GM21737 (cell line): ENCODE measurements around the gene SOX3.

Source experiments
- ATAC-seq: cut with Tn5 transposase; IDR thresholded peaks from one replicate; pipeline ENCODE4 v1.9.1; 2021; ENCODE audit warnings: mild to moderate bottlenecking, moderate library complexity; ENCODE audit not compliant: unreplicated experiment

SOX3 gene

GRCh38 chrX:140504371-140505324 is at the start of gene SOX3:
Gene SOX3, minus strand, starts transcription at chrX:140505069. Its CDS starts 9 bp downstream, at chrX:140505060.
- no peak for ATAC-seq

- ATAC-seq, result no peak
These were observed 44.1 kb upstream of the SOX3 start for GRCh38 chrX:140548985-140549384.

GRCh38 chrX:140526171-140526570 is 21.3 kb upstream of the SOX3 start:
- ATAC-seq, result no peak

- no peak for ATAC-seq
These were observed 20.6 kb upstream of the SOX3 start for GRCh38 chrX:140525448-140525847.

GRCh38 chrX:140524556-140524955 is 19.7 kb upstream of the SOX3 start:
- ATAC-seq, result no peak

- no peak for ATAC-seq
These were observed 16.5 kb upstream of the SOX3 start for GRCh38 chrX:140521393-140521792.

GRCh38 chrX:140514554-140514953 is 9.7 kb upstream of the SOX3 start:
- no peak for ATAC-seq

GRCh38 chrX:140510895-140511295 is 6.0 kb upstream of the SOX3 start:
- no peak for ATAC-seq

- ATAC-seq, result no peak
These were observed 5.4 kb upstream of the SOX3 start for GRCh38 chrX:140510306-140510676.

GRCh38 chrX:140509468-140510305 is 4.8 kb upstream of the SOX3 start:
- no peak for ATAC-seq

GRCh38 chrX:140508958-140509357 is 4.1 kb upstream of the SOX3 start:
- ATAC-seq, result no peak

- ATAC-seq, result no peak
These were observed 3.1 kb upstream of the SOX3 start for GRCh38 chrX:140507982-140508305.

- ATAC-seq, result no peak
These were observed 2.5 kb upstream of the SOX3 start for GRCh38 chrX:140507223-140507981.

GRCh38 chrX:140505421-140506337 is 810 bp upstream of the SOX3 start:
- ATAC-seq, result no peak

GRCh38 chrX:140503714-140504351 is 1.0 kb downstream of the SOX3 start:
- no peak for ATAC-seq

- no peak for ATAC-seq
These were observed 1.6 kb downstream of the SOX3 start for GRCh38 chrX:140503238-140503601.

GRCh38 chrX:140502491-140503237 is 2.2 kb downstream of the SOX3 start:
- no peak for ATAC-seq

GRCh38 chrX:140501940-140502468 is 2.9 kb downstream of the SOX3 start:
- no peak for ATAC-seq

GRCh38 chrX:140501321-140501720 is 3.5 kb downstream of the SOX3 start:
- ATAC-seq, result no peak
